PFSK-1 (cell line): Measurements from ENCODE around the gene SPATA25.

Source experiments
- FOXP2 ChIP-seq: optimal IDR thresholded peaks from 2 replicates; pipeline ENCODE3; 2011; ENCODE audit warnings: borderline replicate concordance, control low read depth, inconsistent platforms; ENCODE audit not compliant: insufficient read depth; ENCODE audit errors: extremely low read length, extremely low read depth
- POLR2AphosphoS5 ChIP-seq: IDR thresholded peaks from 2 replicates; pipeline ENCODE4 v1.6.1; 2012; ENCODE audit warnings: low read depth, mild to moderate bottlenecking, control low read depth, low read length, moderate library complexity
- REST ChIP-seq, 2 experiments: IDR thresholded peaks; 2 replicates each; pipeline versions ENCODE4 v1.6.1 to v1.8.0; 2011 to 2012; ENCODE audit warnings: low read depth in 2 of 2, low read length in 2 of 2, control low read depth in 1 of 2, inconsistent platforms in 1 of 2, mild to moderate bottlenecking in 1 of 2, moderate library complexity in 1 of 2; ENCODE audit not compliant: insufficient read depth in 1 of 2
- SIN3A ChIP-seq: IDR thresholded peaks from 2 replicates; pipeline ENCODE4 v1.6.1; 2012; ENCODE audit warnings: mild to moderate bottlenecking, low read length, moderate library complexity, borderline replicate concordance; ENCODE audit not compliant: insufficient read depth
- TAF1 ChIP-seq: IDR thresholded peaks from 2 replicates; pipeline ENCODE4 v1.6.1; 2012; ENCODE audit warnings: low read length, control low read depth, borderline replicate concordance; ENCODE audit not compliant: insufficient read depth

The SPATA25 gene

GRCh38 chr20:45859916-45860315 lies 27.5 kb downstream of the SPATA25 start:
- no peak for TF ChIP-seq POLR2AphosphoS5
- no peak for TF ChIP-seq SIN3A
- TF ChIP-seq FOXP2 = no peak
- TF ChIP-seq TAF1 = no peak
- TF ChIP-seq REST (IDR thresholded peaks at IDR 0.05; ENCODE audit: insufficient read depth in 1 of 2, low read depth in 2 of 2, low read length in 2 of 2) = no peak

GRCh38 chr20:45857882-45858216 lies 29.6 kb downstream of the SPATA25 start:
- no peak for TF ChIP-seq REST (IDR thresholded peaks at IDR 0.05; ENCODE audit: insufficient read depth in 1 of 2, low read depth in 2 of 2, low read length in 2 of 2)
- no peak for TF ChIP-seq POLR2AphosphoS5
- TF ChIP-seq SIN3A = no peak
- TF ChIP-seq TAF1 = no peak

DNA sequence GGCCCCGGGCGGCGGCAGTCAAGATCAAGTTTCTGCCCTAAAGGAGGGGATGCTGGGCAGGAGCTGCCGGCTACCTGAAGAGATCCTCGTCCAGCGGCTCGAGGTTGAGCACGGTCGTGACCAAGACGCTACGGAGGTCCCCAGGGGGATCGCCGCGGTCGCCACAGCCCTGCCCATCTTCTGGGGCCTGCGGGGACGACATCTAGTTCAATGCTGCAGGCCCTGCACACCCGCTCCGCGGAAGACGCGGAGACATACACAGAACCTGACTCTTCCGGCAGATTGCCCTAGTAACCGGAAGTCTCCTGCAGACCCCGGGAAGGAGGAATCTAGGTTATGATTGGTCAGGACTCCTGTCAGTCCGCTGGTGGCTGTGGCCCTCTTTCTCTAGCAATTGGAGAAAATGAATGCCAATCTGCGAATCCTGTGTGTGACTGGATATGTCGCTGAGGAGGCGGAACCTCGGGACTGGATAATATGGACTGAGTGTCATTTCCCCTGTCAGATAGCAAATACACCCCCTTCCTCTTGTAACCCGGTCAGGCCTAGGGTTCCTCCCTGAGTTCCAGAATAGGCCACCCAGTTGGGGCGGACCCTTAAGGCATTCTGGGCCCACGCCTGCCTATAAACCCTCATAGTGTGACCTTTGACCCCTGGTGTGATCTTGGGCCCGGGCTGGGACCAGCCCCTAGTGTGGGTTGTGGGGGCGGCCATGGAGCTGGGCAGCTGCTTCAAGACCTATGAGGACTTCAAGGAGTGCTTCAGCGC lies 30.1 kb downstream of the SPATA25 start, which contains the start of the genes ACOT8 and ZSWIM3:
Gene ACOT8, minus strand, starts transcription at position 279 of the 768 bp plus-strand sequence. Its CDS starts 77 bp downstream, at position 202.
Gene ZSWIM3, plus strand, starts transcription at position 501 of the 768 bp plus-strand sequence. Its CDS starts 212 bp downstream, at position 713.
- TF ChIP-seq REST (IDR thresholded peaks at IDR 0.05; ENCODE audit: insufficient read depth in 1 of 2, low read depth in 2 of 2, low read length in 2 of 2) (0 out of 4 replicates have a peak, but pooled peaks of 1 of the 2 experiments have one; percentile 35), FOXP2 (no peak), TAF1 (peak; percentile 97), POLR2AphosphoS5 (peak; percentile 91), SIN3A (peak; percentile 96; the same call in 1 of the 2 replicates)

GRCh38 chr20:45853484-45853883 lies 33.9 kb downstream of the SPATA25 start:
- TF ChIP-seq REST (IDR thresholded peaks at IDR 0.05; ENCODE audit: insufficient read depth in 1 of 2, low read depth in 2 of 2, low read length in 2 of 2) = no peak
- no peak for TF ChIP-seq POLR2AphosphoS5
- no peak for TF ChIP-seq FOXP2
- TF ChIP-seq TAF1 = no peak

GRCh38 chr20:45852326-45852725 lies 35.1 kb downstream of the SPATA25 start:
- TF ChIP-seq REST (IDR thresholded peaks at IDR 0.05; ENCODE audit: insufficient read depth in 1 of 2, low read depth in 2 of 2, low read length in 2 of 2) = no peak
- TF ChIP-seq FOXP2 = no peak
- no peak for TF ChIP-seq POLR2AphosphoS5
- TF ChIP-seq TAF1 = no peak
- no peak for TF ChIP-seq SIN3A
